Ectodermal cell (in vitro differentiated cells): ENCODE data around the gene AKAP13.
"Not testable (repeated sequence)": the region's sequence is repeated elsewhere in the genome, so short reads cannot be mapped to it uniquely, and the experiment has no call there.

ENCODE experiments used
- H3K27ac ChIP-seq: 2 replicates; pipeline ENCODE4 v1.7.0; 2013; ENCODE audit warnings: mild to moderate bottlenecking, low read depth, low read length; ENCODE audit not compliant: insufficient read depth, poor library complexity, severe bottlenecking
- H3K27me3 ChIP-seq: 2 replicates; pipeline ENCODE4 v1.7.0; 2013; ENCODE audit warnings: mild to moderate bottlenecking, low read length; ENCODE audit not compliant: insufficient read depth, control insufficient read depth, poor library complexity, severe bottlenecking
- H3K36me3 ChIP-seq: one replicate; pipeline ENCODE4 v1.7.0; 2013; ENCODE audit warnings: low read length; ENCODE audit not compliant: control insufficient read depth, insufficient read depth
- H3K4me1 ChIP-seq: one replicate; pipeline ENCODE4 v1.7.0; 2013; ENCODE audit warnings: low read length; ENCODE audit not compliant: control insufficient read depth, insufficient read depth
- H3K4me3 ChIP-seq: 2 replicates; pipeline ENCODE4 v1.7.0; 2013; ENCODE audit warnings: low read depth, low read length, control low read depth; ENCODE audit not compliant: insufficient read depth
- H3K9me3 ChIP-seq: 2 replicates; pipeline ENCODE4 v1.7.0; 2013; ENCODE audit warnings: mild to moderate bottlenecking, low read length, moderate library complexity; ENCODE audit not compliant: control insufficient read depth
- WGBS, 2 experiments: methylation state at CpG; one replicate each; pipeline ENCODE4 v1.1.7; 2013; ENCODE audit warnings: missing lambda C conversion rate in 2 of 2; 5-methylcytosine and 5-hydroxymethylcytosine counted together

Gene AKAP13

GRCh38 chr15:85487796-85488195, 107.4 kb downstream of the AKAP13 start:
- not testable (repeated sequence) for H3K36me3 ChIP-seq, H3K4me1 ChIP-seq, H3K9me3 ChIP-seq, H3K27me3 ChIP-seq, H3K4me3 ChIP-seq, H3K27ac ChIP-seq
- 96% methylated on average over 7 of the region's 7 CpGs for WGBS, 2 experiments

GRCh38 chr15:85488997-85489396, 108.6 kb downstream of the AKAP13 start:
- no peaks in the 10 kb centered on the region for H3K4me1 ChIP-seq
- WGBS, 2 experiments = 86 to 94% methylated on average over 1 of the region's 1 CpG
- no peaks in the 10 kb centered on the region for H3K9me3 ChIP-seq
- no peak overlapping the region for H3K4me3 ChIP-seq
- no peaks in the 10 kb centered on the region for H3K27me3 ChIP-seq
- H3K27ac ChIP-seq = no peak overlapping the region
- H3K36me3 ChIP-seq = no peaks in the 10 kb centered on the region

GRCh38 chr15:85489773-85490493, 109.5 kb downstream of the AKAP13 start:
- Histone ChIP-seq H3K4me3 (no peak overlapping the region), H3K27ac (no peak overlapping the region), H3K4me1 (no peaks in the 10 kb centered on the region), H3K36me3 (no peaks in the 10 kb centered on the region), H3K9me3 (no peaks in the 10 kb centered on the region), H3K27me3 (no peaks in the 10 kb centered on the region)
- 93 to 94% methylated on average over 3 of the region's 3 CpGs for WGBS, 2 experiments

- Histone ChIP-seq H3K4me1 (no peaks in the 10 kb centered on the region), H3K9me3 (no peaks in the 10 kb centered on the region), H3K27ac (no peak overlapping the region), H3K4me3 (no peak overlapping the region), H3K27me3 (no peaks in the 10 kb centered on the region), H3K36me3 (no peaks in the 10 kb centered on the region)
- WGBS, 2 experiments = 90 to 99% methylated on average over 1 of the region's 1 CpG
Observed at GRCh38 chr15:85490856-85491255, 110.5 kb downstream of the AKAP13 start.

DNA sequence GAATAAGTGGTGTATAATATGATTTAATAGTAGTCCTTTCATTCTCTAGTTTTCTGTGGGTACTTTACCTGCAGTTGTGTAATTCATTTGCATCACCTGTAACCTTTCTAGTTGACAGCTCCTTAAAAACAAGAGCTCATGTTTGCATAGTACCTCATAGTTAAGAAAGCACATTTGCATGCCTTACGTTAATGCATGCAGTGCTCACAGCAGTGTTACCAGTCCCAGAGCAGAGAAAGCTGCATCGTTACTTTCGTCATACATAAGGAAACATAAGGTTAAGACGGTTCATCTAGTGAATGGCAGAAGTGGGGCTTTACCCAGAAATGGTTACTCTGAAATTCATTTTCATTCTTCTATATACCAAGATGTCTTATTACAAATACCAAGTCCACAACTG, 111.3 kb downstream of the AKAP13 start:
- peaks cover 3% of the 10 kb centered on the region for H3K4me1 ChIP-seq
- no peaks in the 10 kb centered on the region for H3K27me3 ChIP-seq
- H3K27ac ChIP-seq = no peak overlapping the region
- H3K4me3 ChIP-seq = no peak overlapping the region
- no peaks in the 10 kb centered on the region for H3K36me3 ChIP-seq
- WGBS, 2 experiments = 86 to 87% methylated on average over 4 of the region's 4 CpGs
- no peaks in the 10 kb centered on the region for H3K9me3 ChIP-seq

DNA sequence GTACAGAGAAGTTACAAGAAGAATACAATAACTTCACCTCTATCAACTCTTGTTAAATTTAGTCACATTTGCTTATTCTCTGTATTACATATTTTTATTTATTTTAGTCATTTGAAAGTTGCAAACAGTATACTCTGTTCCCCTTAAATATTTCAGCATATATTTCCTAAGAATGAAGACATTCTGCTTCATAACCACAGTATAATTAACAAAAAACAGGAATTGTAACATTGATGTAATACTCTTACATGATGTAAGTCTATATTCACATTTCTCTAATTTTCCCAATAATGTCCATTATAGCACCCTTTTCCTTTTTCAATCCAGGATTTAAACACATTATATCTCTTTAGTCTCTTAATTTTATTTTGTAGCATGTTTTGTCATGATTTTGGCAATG, 112.0 kb downstream of the AKAP13 start:
- Histone ChIP-seq H3K27ac (no peak overlapping the region), H3K27me3 (no peaks in the 10 kb centered on the region), H3K36me3 (no peaks in the 10 kb centered on the region), H3K4me3 (no peak overlapping the region), H3K4me1 (peaks cover 3% of the 10 kb centered on the region), H3K9me3 (no peaks in the 10 kb centered on the region)

GRCh38 chr15:85493260-85493659, 112.9 kb downstream of the AKAP13 start:
- Histone ChIP-seq H3K27ac (no peak overlapping the region), H3K4me1 (peaks cover 3% of the 10 kb centered on the region), H3K9me3 (no peaks in the 10 kb centered on the region), H3K36me3 (no peaks in the 10 kb centered on the region), H3K4me3 (no peak overlapping the region), H3K27me3 (no peaks in the 10 kb centered on the region)
- WGBS, 2 experiments = 100% methylated on average over 1 of the region's 1 CpG

DNA sequence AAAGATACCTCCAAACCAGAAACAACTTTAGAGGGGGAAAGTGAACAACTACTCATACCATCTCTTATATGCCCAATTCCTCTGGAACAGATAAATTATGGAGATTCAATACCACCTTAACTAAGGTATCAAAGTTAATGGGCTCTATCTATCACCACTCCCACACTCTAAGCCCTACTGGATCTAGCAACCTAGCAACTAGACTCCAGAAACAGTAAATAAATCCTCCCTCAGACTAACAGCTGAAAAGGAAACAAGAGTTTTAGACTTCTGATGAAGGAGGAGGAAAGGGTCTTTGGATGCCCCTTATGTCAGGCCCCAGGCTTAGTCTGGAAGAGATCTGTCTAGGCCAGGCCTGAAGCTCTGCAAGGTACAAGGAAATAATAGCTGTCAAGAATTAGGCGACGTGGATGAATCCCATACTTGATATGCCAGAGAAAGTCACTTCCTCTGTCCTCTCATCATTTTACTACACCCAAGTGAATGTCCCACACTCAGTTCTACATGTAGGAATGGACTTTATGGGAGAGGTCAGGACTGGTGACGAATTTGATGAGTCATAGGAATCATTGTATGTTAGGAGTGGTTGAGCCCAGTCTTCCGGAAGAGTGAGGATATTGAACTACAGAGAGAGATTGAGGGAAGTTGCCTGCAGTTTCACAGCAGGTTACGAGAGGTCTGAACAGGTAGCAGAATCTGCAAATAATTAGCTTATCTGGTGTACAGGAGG, 113.8 kb downstream of the AKAP13 start:
- H3K27ac ChIP-seq = no peak overlapping the region
- H3K36me3 ChIP-seq = no peaks in the 10 kb centered on the region
- no peaks in the 10 kb centered on the region for H3K27me3 ChIP-seq
- 90 to 94% methylated on average over 5 of the region's 5 CpGs for WGBS, 2 experiments
- H3K9me3 ChIP-seq = no peaks in the 10 kb centered on the region
- peaks cover 5% of the 10 kb centered on the region for H3K4me1 ChIP-seq
- H3K4me3 ChIP-seq = no peak overlapping the region

GRCh38 chr15:85495096-85495495, 114.7 kb downstream of the AKAP13 start:
- H3K4me1 ChIP-seq = peaks cover 13% of the 10 kb centered on the region

GRCh38 chr15:85495544-85495943, 115.1 kb downstream of the AKAP13 start:
- Histone ChIP-seq H3K27ac (no peak overlapping the region), H3K4me1 (peaks cover 18% of the 10 kb centered on the region), H3K36me3 (no peaks in the 10 kb centered on the region), H3K9me3 (no peaks in the 10 kb centered on the region), H3K27me3 (no peaks in the 10 kb centered on the region), H3K4me3 (no peak overlapping the region)
- WGBS, 2 experiments = 60 to 88% methylated on average over 1 to 2 of the region's 2 CpGs

More at GRCh38 chr15:85495096-85495495, 114.7 kb downstream of the AKAP13 start:
- no peak overlapping the region for H3K4me3 ChIP-seq
- no peaks in the 10 kb centered on the region for H3K9me3 ChIP-seq
- 86% methylated on average over 3 of the region's 3 CpGs for WGBS, 2 experiments
- no peaks in the 10 kb centered on the region for H3K27me3 ChIP-seq
- H3K36me3 ChIP-seq = no peaks in the 10 kb centered on the region
- H3K27ac ChIP-seq = no peak overlapping the region
